DND-41 (cell line): Measurements from ENCODE around the gene LAMA2.

Experiments
- ATAC-seq: fragments of 200-7000 bp; cut with Tn5 transposase; 3 replicates; pipeline ENCODE4 v1.9.1; 2021; ENCODE audit warnings: low read depth; ENCODE audit not compliant: insufficient read depth
- DNase-seq: peaks from one replicate; pipeline ENCODE4 v3.0.0-alpha.2; 2020
- H2AFZ ChIP-seq: 2 replicates; pipeline ENCODE4 v1.6.0; 2012; ENCODE audit warnings: low read depth, low read length
- H3K27ac ChIP-seq: 2 replicates; pipeline ENCODE4 v1.5.1; 2012; ENCODE audit warnings: low read length, inconsistent platforms
- H3K27me3 ChIP-seq: fragments of 200-600 bp; sonication (generic); 2 replicates; pipeline ENCODE4 v1.6.0; 2012; ENCODE audit warnings: low read length, mild to moderate bottlenecking, inconsistent platforms; ENCODE audit not compliant: insufficient read depth, poor library complexity
- H3K36me3 ChIP-seq: 2 replicates; pipeline ENCODE4 v1.5.1; 2012; ENCODE audit warnings: low read length, inconsistent platforms; ENCODE audit not compliant: insufficient read depth
- H3K4me1 ChIP-seq: 2 replicates; pipeline ENCODE4 v1.5.1; 2012; ENCODE audit warnings: mild to moderate bottlenecking, low read length; ENCODE audit not compliant: insufficient read depth
- H3K4me2 ChIP-seq: 2 replicates; pipeline ENCODE4 v1.6.0; 2012; ENCODE audit warnings: mild to moderate bottlenecking, moderate library complexity, low read length, inconsistent platforms; ENCODE audit not compliant: insufficient read depth
- H3K4me3 ChIP-seq, 2 experiments: fragments of 200-600 bp in 1 of 2; shearing (Covaris generic) in 1 of 2; 2 replicates each; pipeline ENCODE4 v1.5.1; 2012 to 2016; ENCODE audit warnings: inconsistent platforms in 2 of 2, low read length in 2 of 2, mild to moderate bottlenecking in 2 of 2, low read depth in 1 of 2, moderate library complexity in 1 of 2
- H3K79me2 ChIP-seq: 2 replicates; pipeline ENCODE4 v1.6.0; 2012; ENCODE audit warnings: low read length, inconsistent platforms; ENCODE audit not compliant: insufficient read depth
- H3K9ac ChIP-seq: 2 replicates; pipeline ENCODE4 v1.6.0; 2012; ENCODE audit warnings: low read depth, mild to moderate bottlenecking, inconsistent platforms, low read length, moderate library complexity
- H3K9me3 ChIP-seq: 2 replicates; pipeline ENCODE4 v1.5.1; 2012; ENCODE audit warnings: low read length, moderate library complexity, mild to moderate bottlenecking, inconsistent platforms; ENCODE audit not compliant: insufficient read depth, severe bottlenecking
- H4K20me1 ChIP-seq: 2 replicates; pipeline ENCODE4 v1.6.0; 2012; ENCODE audit warnings: low read length; ENCODE audit not compliant: insufficient read depth
- EZH2 ChIP-seq: IDR thresholded peaks from 3 replicates; pipeline ENCODE4 v1.6.1; 2012; ENCODE audit warnings: borderline replicate concordance, low read depth, mild to moderate bottlenecking, moderate library complexity, low read length, inconsistent platforms; ENCODE audit not compliant: severe bottlenecking
- TF ChIP-seq, protein P1 (sequence below): IDR thresholded peaks from 2 replicates; pipeline ENCODE4 v1.5.1; 2012; ENCODE audit warnings: borderline replicate concordance, low read length, moderate library complexity, mild to moderate bottlenecking; ENCODE audit not compliant: poor library complexity, severe bottlenecking; ENCODE audit errors: extremely low read depth

LAMA2 gene

DNA sequence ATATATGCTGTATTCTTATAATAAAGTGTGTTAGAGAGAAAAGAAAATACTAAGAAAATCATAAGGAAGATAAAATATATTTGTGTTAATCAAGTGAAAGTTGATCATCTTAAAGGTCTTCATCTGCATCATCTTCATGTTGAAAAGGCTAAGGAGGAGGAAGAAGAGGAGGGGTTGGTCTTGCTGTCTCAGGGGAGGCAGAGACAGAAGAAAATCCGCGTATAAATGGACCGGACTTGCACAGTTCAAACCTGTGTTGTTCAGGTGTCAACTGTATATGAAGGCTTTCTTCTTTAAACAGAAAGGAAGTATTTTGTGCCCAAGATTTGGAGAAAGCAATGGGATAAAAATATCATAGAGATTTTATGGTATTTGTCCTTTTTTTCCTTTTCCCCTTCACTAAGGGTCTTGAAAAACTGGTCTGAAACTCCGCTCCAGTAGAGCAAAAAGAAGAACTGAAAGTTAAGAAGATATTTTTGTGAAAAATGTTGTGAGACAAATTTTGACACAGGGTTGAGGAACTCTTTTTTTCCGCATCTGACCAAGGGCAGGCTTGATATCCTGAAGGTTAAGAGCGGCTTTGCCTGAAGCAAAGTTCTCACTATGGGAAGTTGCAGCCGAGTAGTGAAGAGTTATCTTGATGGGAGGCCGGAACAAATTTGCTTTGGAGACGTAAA is 350.7 kb downstream of the LAMA2 start:
- no peaks in the 10 kb centered on the region for H4K20me1 ChIP-seq
- no peaks in the 10 kb centered on the region for H3K9me3 ChIP-seq
- H3K4me1 ChIP-seq, result no peaks in the 10 kb centered on the region
- H3K79me2 ChIP-seq, result no peaks in the 10 kb centered on the region
- TF ChIP-seq, protein P1, sequence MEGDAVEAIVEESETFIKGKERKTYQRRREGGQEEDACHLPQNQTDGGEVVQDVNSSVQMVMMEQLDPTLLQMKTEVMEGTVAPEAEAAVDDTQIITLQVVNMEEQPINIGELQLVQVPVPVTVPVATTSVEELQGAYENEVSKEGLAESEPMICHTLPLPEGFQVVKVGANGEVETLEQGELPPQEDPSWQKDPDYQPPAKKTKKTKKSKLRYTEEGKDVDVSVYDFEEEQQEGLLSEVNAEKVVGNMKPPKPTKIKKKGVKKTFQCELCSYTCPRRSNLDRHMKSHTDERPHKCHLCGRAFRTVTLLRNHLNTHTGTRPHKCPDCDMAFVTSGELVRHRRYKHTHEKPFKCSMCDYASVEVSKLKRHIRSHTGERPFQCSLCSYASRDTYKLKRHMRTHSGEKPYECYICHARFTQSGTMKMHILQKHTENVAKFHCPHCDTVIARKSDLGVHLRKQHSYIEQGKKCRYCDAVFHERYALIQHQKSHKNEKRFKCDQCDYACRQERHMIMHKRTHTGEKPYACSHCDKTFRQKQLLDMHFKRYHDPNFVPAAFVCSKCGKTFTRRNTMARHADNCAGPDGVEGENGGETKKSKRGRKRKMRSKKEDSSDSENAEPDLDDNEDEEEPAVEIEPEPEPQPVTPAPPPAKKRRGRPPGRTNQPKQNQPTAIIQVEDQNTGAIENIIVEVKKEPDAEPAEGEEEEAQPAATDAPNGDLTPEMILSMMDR, result no peak
- no peak for TF ChIP-seq EZH2
- H3K27me3 ChIP-seq, result no peaks in the 10 kb centered on the region
- H3K27ac ChIP-seq, result no peak overlapping the region
- no peak overlapping the region for H3K4me2 ChIP-seq
- no peak for DNase-seq
- H3K9ac ChIP-seq, result no peak overlapping the region
- H3K36me3 ChIP-seq, result no peaks in the 10 kb centered on the region
- ATAC-seq, result no peak
- H3K4me3 ChIP-seq, result no peak overlapping the region
- H2AFZ ChIP-seq, result no peak overlapping the region

GRCh38 chr6:129235167-129236000 is 352.4 kb downstream of the LAMA2 start:
- no peaks in the 10 kb centered on the region for H4K20me1 ChIP-seq
- H3K4me3 ChIP-seq, result no peak overlapping the region
- H3K4me2 ChIP-seq, result no peak overlapping the region
- H3K27me3 ChIP-seq, result no peaks in the 10 kb centered on the region
- no peaks in the 10 kb centered on the region for H3K9me3 ChIP-seq
- no peak for DNase-seq
- no peak for ATAC-seq
- H3K79me2 ChIP-seq, result no peaks in the 10 kb centered on the region
- no peak overlapping the region for H2AFZ ChIP-seq
- no peaks in the 10 kb centered on the region for H3K4me1 ChIP-seq
- H3K9ac ChIP-seq, result no peak overlapping the region
- no peaks in the 10 kb centered on the region for H3K36me3 ChIP-seq
- no peak overlapping the region for H3K27ac ChIP-seq
- TF ChIP-seq EZH2, result no peak
- TF ChIP-seq, protein P1, result no peak

- H3K9me3 ChIP-seq, result no peaks in the 10 kb centered on the region
- no peaks in the 10 kb centered on the region for H3K4me1 ChIP-seq
- no peak overlapping the region for H3K9ac ChIP-seq
- no peak overlapping the region for H3K4me3 ChIP-seq
- no peak overlapping the region for H2AFZ ChIP-seq
- DNase-seq, result no peak
- no peaks in the 10 kb centered on the region for H3K79me2 ChIP-seq
- no peaks in the 10 kb centered on the region for H3K27me3 ChIP-seq
- ATAC-seq, result no peak
- H3K36me3 ChIP-seq, result no peaks in the 10 kb centered on the region
- H3K27ac ChIP-seq, result no peak overlapping the region
- H3K4me2 ChIP-seq, result no peak overlapping the region
- TF ChIP-seq, protein P1, result no peak
- no peak for TF ChIP-seq EZH2
- no peaks in the 10 kb centered on the region for H4K20me1 ChIP-seq
Measured at GRCh38 chr6:129236001-129236517, 353.1 kb downstream of the LAMA2 start.
